Retinal pigment epithelial cell (primary cell): Measurements from ENCODE around the gene PFKFB4.

Experiments used
- DNase-seq: peaks from one replicate; pipeline ENCODE4 v3.0.0-alpha.2; 2010; ENCODE audit warnings: low read depth
- H3K4me3 ChIP-seq: 2 replicates; pipeline ENCODE4 v1.5.1; 2011; ENCODE audit warnings: mild to moderate bottlenecking, low read length, control low read depth, moderate library complexity
- CTCF ChIP-seq: conservative IDR thresholded peaks from 2 replicates; pipeline ENCODE4 v1.5.1; 2011; ENCODE audit warnings: low read depth, low read length, control low read depth, inconsistent platforms

The PFKFB4 gene

DNA sequence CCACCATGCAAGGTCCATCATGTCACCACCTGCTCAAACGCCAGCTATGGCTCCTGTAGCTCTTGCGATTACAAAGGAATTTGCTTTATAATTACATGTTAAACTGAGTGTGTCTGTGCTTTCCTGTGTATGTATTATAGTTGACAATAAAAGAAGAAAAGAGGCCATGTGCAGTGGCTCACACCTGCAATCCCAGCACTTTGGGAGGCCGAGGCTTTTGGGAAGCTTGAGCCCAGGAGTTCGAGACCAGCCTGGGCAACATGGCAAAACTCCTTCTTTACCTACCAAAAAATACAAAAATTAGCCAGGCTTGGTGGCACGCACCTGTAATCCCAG is 83.0 kb downstream of the PFKFB4 start:
- no peak for TF ChIP-seq CTCF
- H3K4me3 ChIP-seq, result no peak overlapping the region
- no peak for DNase-seq

- H3K4me3 ChIP-seq, result peak overlapping the region; percentile 75
- peak; percentile 81 for DNase-seq
- peak; percentile 53 for TF ChIP-seq CTCF
Observed at GRCh38 chr3:48472923-48473616, 83.5 kb downstream of the PFKFB4 start.

GRCh38 chr3:48472673-48472922 is 84.0 kb downstream of the PFKFB4 start:
- no peak for TF ChIP-seq CTCF
- no peak for DNase-seq
- peak overlapping the region; percentile 75 for H3K4me3 ChIP-seq

GRCh38 chr3:48470286-48470685 is 86.3 kb downstream of the PFKFB4 start:
- no peak for TF ChIP-seq CTCF
- DNase-seq, result no peak
- no peak overlapping the region for H3K4me3 ChIP-seq

- H3K4me3 ChIP-seq, result no peak overlapping the region
- TF ChIP-seq CTCF, result no peak
- DNase-seq, result no peak
Observed at GRCh38 chr3:48469046-48469915, 87.3 kb downstream of the PFKFB4 start.

GRCh38 chr3:48468329-48468731 is 88.3 kb downstream of the PFKFB4 start:
- H3K4me3 ChIP-seq, result no peak overlapping the region
- TF ChIP-seq CTCF, result no peak
- DNase-seq, result no peak
